Dedifferentiated amniotic fluid mesenchymal stem cell (primary cell): ENCODE measurements around the gene TRIM68.

Experiments
- DNase-seq: peaks from one replicate; pipeline ENCODE4 v3.0.0-alpha.2; 2016; ENCODE audit errors: extremely low spot score

TRIM68 gene

GRCh38 chr11:4606231-4607015 lies 1.6 kb downstream of the TRIM68 start:
- DNase-seq: no peak

- DNase-seq: no peak
These were observed 3.0 kb downstream of the TRIM68 start for GRCh38 chr11:4605057-4605456.

- no peak for DNase-seq
These were observed 14.3 kb downstream of the TRIM68 start, which contains the start of gene OR52I1 for GRCh38 chr11:4593739-4594138. TSS of gene OR52I1 (plus strand) at chr11:4594039. CDS start at chr11:4594039, 0 bp downstream.

GRCh38 chr11:4589017-4589416 lies 19.0 kb downstream of the TRIM68 start:
- no peak for DNase-seq

GRCh38 chr11:4581443-4581842 lies 26.6 kb downstream of the TRIM68 start, which contains the start of gene OR52I2:
TSS of gene OR52I2 (plus strand) at chr11:4581743.
- no peak for DNase-seq

- DNase-seq: no peak
These were observed 27.9 kb downstream of the TRIM68 start for GRCh38 chr11:4580124-4580523.

- DNase-seq: no peak
These were observed 29.4 kb downstream of the TRIM68 start for GRCh38 chr11:4578624-4579023.

- no peak for DNase-seq
These were observed 30.3 kb downstream of the TRIM68 start for GRCh38 chr11:4577761-4578160.

GRCh38 chr11:4576880-4577279 lies 31.2 kb downstream of the TRIM68 start:
- no peak for DNase-seq

GRCh38 chr11:4569075-4569474 lies 39.0 kb downstream of the TRIM68 start:
- DNase-seq: no peak

- DNase-seq: no peak
These were observed 42.7 kb downstream of the TRIM68 start for GRCh38 chr11:4565371-4565770.

- no peak for DNase-seq
These were observed 47.6 kb downstream of the TRIM68 start for GRCh38 chr11:4560467-4560866.

- no peak for DNase-seq
These were observed 48.2 kb downstream of the TRIM68 start for GRCh38 chr11:4559527-4560440.

- no peak for DNase-seq
These were observed 56.6 kb downstream of the TRIM68 start for GRCh38 chr11:4551346-4551979.
